Cardiac muscle cell (in vitro differentiated cells and primary cell): ENCODE measurements around the gene GABRA4. TPM values are rescaled to one million over a fixed set of nuclear protein-coding genes. Genes with fewer than 3 reads are reported as not detected.

Source experiments
- DNase-seq, 2 donors: peaks; one replicate each; pipeline versions ENCODE4 v3.0.0 to v3.0.0-alpha.2; 2010 to 2017; ENCODE audit warnings: low read depth in 1 of 2, low spot score in 1 of 2
- H3K27ac ChIP-seq: fragments of 200-600 bp; sonication (generic); 2 replicates; pipeline ENCODE4 v1.5.1; 2016
- H3K27me3 ChIP-seq: fragments of 200-600 bp; sonication (generic); 2 replicates; pipeline ENCODE4 v1.6.0; 2016; ENCODE audit warnings: control low read depth
- H3K36me3 ChIP-seq: fragments of 200-600 bp; sonication (generic); 2 replicates; pipeline ENCODE4 v1.5.1; 2016; ENCODE audit warnings: control low read depth
- H3K4me1 ChIP-seq: fragments of 200-600 bp; sonication (generic); 2 replicates; pipeline ENCODE4 v1.8.1; 2017; ENCODE audit warnings: low read depth, mild to moderate bottlenecking, mixed run types
- H3K4me3 ChIP-seq: fragments of 200-600 bp; sonication (generic); 2 replicates; pipeline ENCODE4 v1.5.1; 2016; ENCODE audit warnings: mild to moderate bottlenecking
- H3K9me3 ChIP-seq: fragments of 200-600 bp; sonication (generic); 2 replicates; pipeline ENCODE4 v1.5.1; 2017; ENCODE audit warnings: low read depth, mild to moderate bottlenecking, control low read depth
- polyA plus RNA-seq: library from polyadenylated mRNA; unstranded; fragments of >200 nt; fragmentation: Nextera tagmentation; extraction: Ambion mirVana; gene quantifications from 2 replicates; pipeline ENCODE4 v1.2.1, GENCODE V29; 2016
- total RNA-seq: library from RNA; depleted of rRNA; stranded (reverse); fragments of >200 nt; gene quantifications from 2 replicates; pipeline ENCODE4 v1.2.3, GENCODE V29; 2016
- TF ChIP-seq, protein P1 (sequence below): IDR thresholded peaks from 2 replicates; pipeline ENCODE4 v1.5.1; 2012; ENCODE audit warnings: low read depth, mild to moderate bottlenecking, low read length

Gene GABRA4
- total RNA-seq (0.03 and 0.28 TPM in 2 replicates), polyA plus RNA-seq (0.42 and 0.45 TPM in 2 replicates)

- peak in 1 of 2 donors; percentile 24 for DNase-seq
- H3K36me3 ChIP-seq, result no peaks in the 10 kb centered on the region
- TF ChIP-seq, protein P1, sequence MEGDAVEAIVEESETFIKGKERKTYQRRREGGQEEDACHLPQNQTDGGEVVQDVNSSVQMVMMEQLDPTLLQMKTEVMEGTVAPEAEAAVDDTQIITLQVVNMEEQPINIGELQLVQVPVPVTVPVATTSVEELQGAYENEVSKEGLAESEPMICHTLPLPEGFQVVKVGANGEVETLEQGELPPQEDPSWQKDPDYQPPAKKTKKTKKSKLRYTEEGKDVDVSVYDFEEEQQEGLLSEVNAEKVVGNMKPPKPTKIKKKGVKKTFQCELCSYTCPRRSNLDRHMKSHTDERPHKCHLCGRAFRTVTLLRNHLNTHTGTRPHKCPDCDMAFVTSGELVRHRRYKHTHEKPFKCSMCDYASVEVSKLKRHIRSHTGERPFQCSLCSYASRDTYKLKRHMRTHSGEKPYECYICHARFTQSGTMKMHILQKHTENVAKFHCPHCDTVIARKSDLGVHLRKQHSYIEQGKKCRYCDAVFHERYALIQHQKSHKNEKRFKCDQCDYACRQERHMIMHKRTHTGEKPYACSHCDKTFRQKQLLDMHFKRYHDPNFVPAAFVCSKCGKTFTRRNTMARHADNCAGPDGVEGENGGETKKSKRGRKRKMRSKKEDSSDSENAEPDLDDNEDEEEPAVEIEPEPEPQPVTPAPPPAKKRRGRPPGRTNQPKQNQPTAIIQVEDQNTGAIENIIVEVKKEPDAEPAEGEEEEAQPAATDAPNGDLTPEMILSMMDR, result no peak
- no peaks in the 10 kb centered on the region for H3K9me3 ChIP-seq
- H3K4me1 ChIP-seq, result no peaks in the 10 kb centered on the region
- peaks cover 98% of the 10 kb centered on the region for H3K27me3 ChIP-seq
- peak within 1 kb of the TSS; percentile 30 for H3K4me3 ChIP-seq
- H3K27ac ChIP-seq, result no peak within 1 kb of the TSS
Observed at GRCh38 chr4:46993075-46994006, at the start of gene GABRA4. GABRA4 (minus strand) TSS chr4:46993581; CDS start chr4:46993424, 157 bp downstream.

DNA sequence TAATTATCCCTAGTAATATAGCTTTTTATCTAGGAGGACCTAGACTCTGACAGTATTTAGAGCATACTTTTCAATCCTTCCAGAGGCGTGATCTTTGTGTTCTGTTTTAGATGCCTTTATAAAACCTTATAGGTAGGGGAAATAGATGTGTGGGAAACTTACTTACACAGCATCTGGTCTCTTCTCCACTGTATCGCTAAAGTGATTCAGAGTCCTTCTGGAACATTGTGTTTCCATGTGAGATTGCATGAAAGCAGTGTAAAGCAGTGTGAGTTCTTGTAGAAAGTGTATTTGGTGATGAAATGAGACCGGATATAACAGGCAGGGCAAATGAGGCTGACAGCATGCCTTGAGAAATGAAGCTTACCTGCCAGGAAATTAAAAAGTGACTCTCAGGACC is 47.4 kb upstream of the GABRA4 start:
- Histone ChIP-seq H3K27me3 (no peaks in the 10 kb centered on the region), H3K36me3 (no peaks in the 10 kb centered on the region), H3K4me1 (no peaks in the 10 kb centered on the region), H3K27ac (no peak overlapping the region), H3K4me3 (no peak overlapping the region), H3K9me3 (no peaks in the 10 kb centered on the region)
- TF ChIP-seq, protein P1, result no peak
- no peak for DNase-seq

GRCh38 chr4:47038263-47038662 is 44.9 kb upstream of the GABRA4 start:
- no peaks in the 10 kb centered on the region for H3K36me3 ChIP-seq
- H3K4me1 ChIP-seq, result no peaks in the 10 kb centered on the region
- no peak for DNase-seq
- H3K9me3 ChIP-seq, result no peaks in the 10 kb centered on the region
- no peak overlapping the region for H3K4me3 ChIP-seq
- H3K27ac ChIP-seq, result no peak overlapping the region
- TF ChIP-seq, protein P1, result no peak
- H3K27me3 ChIP-seq, result peaks cover 5% of the 10 kb centered on the region

- no peaks in the 10 kb centered on the region for H3K36me3 ChIP-seq
- DNase-seq, result peak; percentile 65 to 87
- no peaks in the 10 kb centered on the region for H3K9me3 ChIP-seq
- H3K4me1 ChIP-seq, result no peaks in the 10 kb centered on the region
- no peak overlapping the region for H3K27ac ChIP-seq
- H3K4me3 ChIP-seq, result peak overlapping the region; percentile 66
- TF ChIP-seq, protein P1, result peak; percentile 79
- peaks cover 19% of the 10 kb centered on the region for H3K27me3 ChIP-seq
Observed at GRCh38 chr4:47032405-47033106, 39.2 kb upstream of the GABRA4 start.

DNA sequence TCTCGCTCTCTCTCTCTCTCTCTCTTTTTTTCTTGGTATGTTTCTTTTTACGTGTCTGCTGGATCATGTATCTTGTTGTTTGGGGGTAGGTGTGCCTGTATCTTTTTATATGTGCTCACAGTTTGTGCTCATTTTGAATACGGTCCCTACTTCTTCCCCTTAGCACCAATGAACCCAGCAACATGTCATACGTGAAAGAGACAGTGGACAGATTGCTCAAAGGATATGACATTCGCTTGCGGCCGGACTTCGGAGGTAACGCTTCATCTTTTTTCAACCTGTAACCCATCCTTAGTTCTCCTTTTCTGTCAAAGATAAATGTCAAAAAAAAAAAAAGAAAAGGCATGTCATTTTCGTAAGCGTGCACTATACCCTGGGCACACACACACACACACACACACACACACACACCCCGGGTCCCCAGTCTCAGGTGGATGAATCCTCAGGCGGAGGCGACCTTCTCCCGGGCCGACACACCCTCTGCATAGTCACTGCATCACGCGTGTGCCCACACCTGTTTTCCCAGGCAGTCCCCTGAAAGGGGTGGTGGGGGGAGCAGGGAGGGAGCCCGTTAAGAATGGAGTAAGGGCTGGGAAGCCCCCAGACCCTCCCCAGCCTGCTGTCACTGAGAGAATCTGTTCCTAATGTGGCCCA is 38.5 kb upstream of the GABRA4 start:
- Histone ChIP-seq H3K27me3 (peaks cover 19% of the 10 kb centered on the region), H3K27ac (no peak overlapping the region), H3K4me1 (no peaks in the 10 kb centered on the region), H3K36me3 (no peaks in the 10 kb centered on the region), H3K4me3 (peak overlapping the region; percentile 66), H3K9me3 (no peaks in the 10 kb centered on the region)
- DNase-seq, result peak in 1 of 2 donors; percentile 7
- TF ChIP-seq, protein P1, result no peak
